ENCODE measurements around the gene SDR42E2. TPM values are rescaled to one million over a fixed set of nuclear protein-coding genes. Genes with fewer than 3 reads are reported as not detected.

SDR42E2 gene
- total RNA-seq, 1 donor from 2014 or later, result not detected

DNA sequence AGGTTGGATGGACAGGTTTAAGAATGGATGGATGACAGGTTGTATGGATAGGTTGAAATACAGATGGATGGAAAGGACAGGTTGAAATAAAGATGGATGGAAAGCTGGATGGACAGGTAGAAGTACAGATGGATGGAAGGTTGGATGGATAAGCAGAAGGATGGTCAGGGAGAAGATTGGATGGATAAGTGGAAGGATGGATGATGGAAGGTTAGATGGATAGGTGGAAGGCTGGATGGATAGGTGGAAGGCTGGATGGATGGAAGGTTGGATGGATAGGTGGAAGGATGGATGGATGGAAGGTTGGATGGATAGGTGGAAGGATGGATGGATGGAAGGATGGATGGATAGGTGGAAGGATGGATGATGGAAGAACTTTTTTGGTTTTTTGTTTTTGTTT is 905 bp upstream of the SDR42E2 start:
- no peaks in the 10 kb centered on the region for H3K9me3 Mint-ChIP-seq (ENCODE audit: unreplicated experiment)
- H3K4me3 Mint-ChIP-seq (ENCODE audit: unreplicated experiment), result no peak overlapping the region
- no peaks in the 10 kb centered on the region for H3K36me3 Mint-ChIP-seq (ENCODE audit: unreplicated experiment)
- no peak overlapping the region for H3K27ac Mint-ChIP-seq (ENCODE audit: unreplicated experiment)
- DNase-seq (ENCODE audit: extremely low spot score, unreplicated experiment), result no peak
- no peaks in the 10 kb centered on the region for H3K4me1 Mint-ChIP-seq (ENCODE audit: unreplicated experiment)
- peaks cover 24% of the 10 kb centered on the region for H3K27me3 Mint-ChIP-seq (ENCODE audit: unreplicated experiment)
- TF ChIP-seq, protein P1, sequence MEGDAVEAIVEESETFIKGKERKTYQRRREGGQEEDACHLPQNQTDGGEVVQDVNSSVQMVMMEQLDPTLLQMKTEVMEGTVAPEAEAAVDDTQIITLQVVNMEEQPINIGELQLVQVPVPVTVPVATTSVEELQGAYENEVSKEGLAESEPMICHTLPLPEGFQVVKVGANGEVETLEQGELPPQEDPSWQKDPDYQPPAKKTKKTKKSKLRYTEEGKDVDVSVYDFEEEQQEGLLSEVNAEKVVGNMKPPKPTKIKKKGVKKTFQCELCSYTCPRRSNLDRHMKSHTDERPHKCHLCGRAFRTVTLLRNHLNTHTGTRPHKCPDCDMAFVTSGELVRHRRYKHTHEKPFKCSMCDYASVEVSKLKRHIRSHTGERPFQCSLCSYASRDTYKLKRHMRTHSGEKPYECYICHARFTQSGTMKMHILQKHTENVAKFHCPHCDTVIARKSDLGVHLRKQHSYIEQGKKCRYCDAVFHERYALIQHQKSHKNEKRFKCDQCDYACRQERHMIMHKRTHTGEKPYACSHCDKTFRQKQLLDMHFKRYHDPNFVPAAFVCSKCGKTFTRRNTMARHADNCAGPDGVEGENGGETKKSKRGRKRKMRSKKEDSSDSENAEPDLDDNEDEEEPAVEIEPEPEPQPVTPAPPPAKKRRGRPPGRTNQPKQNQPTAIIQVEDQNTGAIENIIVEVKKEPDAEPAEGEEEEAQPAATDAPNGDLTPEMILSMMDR (IDR thresholded peaks at IDR 0.05), result no peak

DNA sequence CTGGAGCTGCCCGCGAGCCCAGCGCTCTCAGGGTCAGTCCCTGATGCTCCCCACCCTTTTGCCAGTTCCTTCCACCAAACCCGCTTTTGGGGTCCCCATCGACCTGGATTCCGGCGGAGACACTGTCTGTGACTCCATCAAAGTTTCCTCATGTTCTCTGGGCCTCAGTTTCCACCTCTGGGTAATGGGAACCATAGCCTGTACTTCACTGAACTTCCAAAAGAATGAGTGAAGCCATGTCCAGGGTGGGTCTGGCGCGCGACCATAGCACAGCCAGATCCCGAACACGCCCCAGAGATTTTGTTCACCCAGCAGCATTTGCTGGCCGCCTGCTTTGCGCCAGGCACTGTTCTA is 327 bp downstream of the SDR42E2 start:
- TF ChIP-seq, protein P1 (IDR thresholded peaks at IDR 0.05), result no peak
- Mint-ChIP-seq H3K4me1 (ENCODE audit: unreplicated experiment) (no peaks in the 10 kb centered on the region), H3K36me3 (ENCODE audit: unreplicated experiment) (no peaks in the 10 kb centered on the region), H3K27ac (ENCODE audit: unreplicated experiment) (no peak overlapping the region), H3K27me3 (ENCODE audit: unreplicated experiment) (peaks cover 24% of the 10 kb centered on the region), H3K9me3 (ENCODE audit: unreplicated experiment) (no peaks in the 10 kb centered on the region), H3K4me3 (ENCODE audit: unreplicated experiment) (no peak overlapping the region)
- no peak for DNase-seq (ENCODE audit: extremely low spot score, unreplicated experiment)

DNA sequence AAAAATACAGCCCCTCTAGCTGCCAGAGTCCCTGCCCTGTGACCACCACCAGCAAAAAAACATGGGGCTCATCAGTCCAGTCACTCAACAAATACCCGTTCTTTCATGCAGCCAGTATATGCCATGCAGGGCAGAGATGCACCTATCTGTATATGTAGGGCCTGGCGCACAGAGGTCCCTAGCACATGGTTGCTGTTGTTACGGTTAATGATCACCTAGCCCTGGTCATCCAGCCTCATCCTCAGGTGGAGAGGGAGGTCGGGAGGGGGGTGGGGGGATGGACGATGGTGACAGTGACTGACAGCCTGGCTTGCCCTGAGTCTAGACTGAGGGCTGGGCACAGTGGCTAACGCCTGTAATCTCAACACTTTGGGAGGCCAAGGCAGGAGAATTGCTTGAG is 1.5 kb downstream of the SDR42E2 start:
- no peaks in the 10 kb centered on the region for H3K36me3 Mint-ChIP-seq (ENCODE audit: unreplicated experiment)
- H3K27me3 Mint-ChIP-seq (ENCODE audit: unreplicated experiment), result peaks cover 24% of the 10 kb centered on the region
- H3K9me3 Mint-ChIP-seq (ENCODE audit: unreplicated experiment), result no peaks in the 10 kb centered on the region
- no peak overlapping the region for H3K27ac Mint-ChIP-seq (ENCODE audit: unreplicated experiment)
- no peaks in the 10 kb centered on the region for H3K4me1 Mint-ChIP-seq (ENCODE audit: unreplicated experiment)
- TF ChIP-seq, protein P1 (IDR thresholded peaks at IDR 0.05), result no peak
- H3K4me3 Mint-ChIP-seq (ENCODE audit: unreplicated experiment), result no peak overlapping the region
- DNase-seq (ENCODE audit: extremely low spot score, unreplicated experiment), result no peak

DNA sequence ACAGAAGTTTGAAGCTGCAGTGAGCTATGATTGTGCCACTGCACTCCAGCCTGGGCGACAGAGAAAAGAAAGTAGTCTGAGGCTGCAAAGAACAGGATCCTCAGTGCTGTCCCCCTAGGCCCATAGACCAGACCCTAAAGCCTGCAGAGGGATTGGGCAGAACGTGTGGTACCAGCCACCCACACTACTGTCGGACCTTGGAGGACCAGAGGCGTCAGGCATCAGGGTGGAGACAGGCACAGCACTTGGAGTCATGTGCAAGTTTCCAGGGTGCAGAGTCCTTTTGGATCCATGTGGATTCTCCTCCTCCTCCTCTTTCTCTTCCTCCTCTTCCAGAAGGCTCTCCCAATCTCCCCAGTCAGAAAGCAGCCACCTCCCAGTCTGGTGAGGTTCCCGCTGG is 2.2 kb downstream of the SDR42E2 start:
- TF ChIP-seq, protein P1 (IDR thresholded peaks at IDR 0.05), result no peak
- no peaks in the 10 kb centered on the region for H3K4me1 Mint-ChIP-seq (ENCODE audit: unreplicated experiment)
- H3K27me3 Mint-ChIP-seq (ENCODE audit: unreplicated experiment), result peaks cover 24% of the 10 kb centered on the region
- H3K4me3 Mint-ChIP-seq (ENCODE audit: unreplicated experiment), result no peak overlapping the region
- H3K9me3 Mint-ChIP-seq (ENCODE audit: unreplicated experiment), result no peaks in the 10 kb centered on the region
- no peak overlapping the region for H3K27ac Mint-ChIP-seq (ENCODE audit: unreplicated experiment)
- H3K36me3 Mint-ChIP-seq (ENCODE audit: unreplicated experiment), result no peaks in the 10 kb centered on the region
- no peak for DNase-seq (ENCODE audit: extremely low spot score, unreplicated experiment)

DNA sequence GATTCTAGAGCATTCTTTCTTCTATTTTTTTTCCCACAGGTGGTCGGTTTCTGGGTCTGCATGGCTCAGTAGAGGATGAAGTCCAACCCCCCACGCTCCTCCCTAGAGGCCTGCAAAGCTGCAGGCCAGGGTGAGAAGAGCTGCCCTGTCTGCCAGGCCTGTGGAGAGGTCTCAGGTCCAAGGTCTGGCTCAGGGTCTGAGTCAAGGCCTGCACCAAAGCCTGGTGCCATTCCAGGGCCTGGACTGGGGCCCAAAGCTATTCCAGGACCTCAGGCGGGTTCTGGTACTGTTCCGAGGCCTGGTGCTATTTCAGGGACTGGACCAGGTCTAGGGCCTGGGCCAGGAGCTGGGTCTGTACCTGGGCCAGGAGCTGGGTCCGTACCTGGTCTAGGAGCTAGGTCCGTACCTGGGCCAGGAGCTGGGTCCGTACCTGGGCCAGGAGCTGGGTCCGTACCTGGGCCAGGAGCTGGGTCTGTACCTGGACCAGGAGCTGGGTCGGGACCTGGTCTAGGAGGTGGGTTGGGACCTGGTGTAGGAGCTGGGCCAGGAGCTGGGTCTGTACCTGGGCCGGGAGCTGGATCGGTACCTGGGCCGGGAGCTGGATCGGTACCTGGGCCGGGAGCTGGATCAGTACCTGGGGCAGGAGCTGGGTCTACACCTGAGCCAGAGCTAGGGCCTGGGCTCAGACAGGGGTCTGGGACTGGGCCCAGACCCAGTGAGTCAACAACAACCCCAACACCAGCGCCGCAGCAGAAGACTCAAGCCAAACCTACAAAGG is 3.4 kb downstream of the SDR42E2 start:
- Mint-ChIP-seq H3K9me3 (ENCODE audit: unreplicated experiment) (no peaks in the 10 kb centered on the region), H3K4me1 (ENCODE audit: unreplicated experiment) (no peaks in the 10 kb centered on the region)
- TF ChIP-seq, protein P1 (IDR thresholded peaks at IDR 0.05), result no peak

More for the DNA sequence above, 3.4 kb downstream of the SDR42E2 start:
- H3K27me3 Mint-ChIP-seq (ENCODE audit: unreplicated experiment), result peaks cover 14% of the 10 kb centered on the region
- H3K4me3 Mint-ChIP-seq (ENCODE audit: unreplicated experiment), result no peak overlapping the region
- H3K27ac Mint-ChIP-seq (ENCODE audit: unreplicated experiment), result no peak overlapping the region
- no peaks in the 10 kb centered on the region for H3K36me3 Mint-ChIP-seq (ENCODE audit: unreplicated experiment)
- DNase-seq (ENCODE audit: extremely low spot score, unreplicated experiment), result no peak

Data from osteocyte (in vitro differentiated cells).